DMS114 treated with DMSO at 0.1 percent for 48 hours (cell line): Measurements from ENCODE around the gene APOA4.
A peak's percentile ranks its signal among the peaks of the same experiment; 100 is the strongest.
"Not testable (repeated sequence)": the region's sequence is repeated elsewhere in the genome, so short reads cannot be mapped to it uniquely, and the experiment has no call there.

Experiments used
- DNase-seq: peaks from one replicate; lab custom pipeline; 2025; ENCODE audit not compliant: unreplicated experiment; lab: John Stamatoyannopoulos, UW

The APOA4 gene

GRCh38 chr11:116804001-116804400, 19.1 kb downstream of the APOA4 start:
- no peak for DNase-seq

GRCh38 chr11:116801662-116802061, 21.4 kb downstream of the APOA4 start:
- DNase-seq = not testable (repeated sequence)

- no peak for DNase-seq
Measured at GRCh38 chr11:116800610-116801009, 22.5 kb downstream of the APOA4 start.

GRCh38 chr11:116798368-116798767, 24.7 kb downstream of the APOA4 start:
- no peak for DNase-seq

GRCh38 chr11:116797816-116798215, 25.3 kb downstream of the APOA4 start:
- DNase-seq = no peak

GRCh38 chr11:116796548-116796947, 26.6 kb downstream of the APOA4 start:
- DNase-seq = no peak

GRCh38 chr11:116794851-116795250, 28.3 kb downstream of the APOA4 start:
- DNase-seq = no peak

GRCh38 chr11:116793772-116794097, 29.4 kb downstream of the APOA4 start:
- no peak for DNase-seq

GRCh38 chr11:116792869-116793771, 30.0 kb downstream of the APOA4 start:
- no peak for DNase-seq

GRCh38 chr11:116792144-116792868, 30.8 kb downstream of the APOA4 start:
- DNase-seq = no peak

- no peak for DNase-seq
Measured at GRCh38 chr11:116791813-116792143, 31.3 kb downstream of the APOA4 start, which contains the start of gene APOA5. APOA5 (minus strand) TSS chr11:116791879; CDS start chr11:116791860, 19 bp downstream.

- DNase-seq = no peak
Measured at GRCh38 chr11:116791002-116791812, 31.9 kb downstream of the APOA4 start.

- DNase-seq = no peak
Measured at GRCh38 chr11:116790167-116791001, 32.7 kb downstream of the APOA4 start.

GRCh38 chr11:116788975-116789374, 34.1 kb downstream of the APOA4 start:
- no peak for DNase-seq

- DNase-seq = no peak
Measured at GRCh38 chr11:116788534-116788933, 34.6 kb downstream of the APOA4 start.

GRCh38 chr11:116787786-116788486, 35.2 kb downstream of the APOA4 start, which contains the start of gene ZPR1:
ZPR1 (minus strand) TSS chr11:116788023; CDS start chr11:116787990, 33 bp downstream.
- DNase-seq = peak; percentile 38

- no peak for DNase-seq
Measured at GRCh38 chr11:116787436-116787785, 35.7 kb downstream of the APOA4 start.

GRCh38 chr11:116786966-116787365, 36.1 kb downstream of the APOA4 start:
- DNase-seq = no peak

GRCh38 chr11:116786326-116786725, 36.8 kb downstream of the APOA4 start:
- no peak for DNase-seq

GRCh38 chr11:116782728-116783127, 40.4 kb downstream of the APOA4 start:
- no peak for DNase-seq
